CD4-positive, alpha-beta T cell treated with Interleukin-17A for 1 hour (primary cell): Measurements from ENCODE around the gene KDM2A.

Experiments used
- DNase-seq: peaks from one replicate; pipeline ENCODE4 v3.0.0-alpha.2; 2020

KDM2A gene

GRCh38 chr11:67118801-67119584 lies at the start of gene KDM2A:
Gene KDM2A, plus strand, starts transcription at chr11:67119263. Its CDS starts 2,054 bp downstream, at chr11:67121317.
- peak; percentile 99 for DNase-seq

- peak; percentile 70 for DNase-seq
Measured at GRCh38 chr11:67071420-67072284, 47.4 kb upstream of the KDM2A start.

GRCh38 chr11:67072295-67072694 lies 46.8 kb upstream of the KDM2A start:
- no peak for DNase-seq

- DNase-seq = no peak
Measured at GRCh38 chr11:67073908-67074307, 45.2 kb upstream of the KDM2A start.

GRCh38 chr11:67076202-67076601 lies 42.9 kb upstream of the KDM2A start:
- no peak for DNase-seq

- DNase-seq = no peak
Measured at GRCh38 chr11:67079065-67079705, 39.9 kb upstream of the KDM2A start.

- no peak for DNase-seq
Measured at GRCh38 chr11:67082071-67082791, 36.8 kb upstream of the KDM2A start.

GRCh38 chr11:67083786-67084366 lies 35.2 kb upstream of the KDM2A start:
- DNase-seq = no peak

GRCh38 chr11:67085617-67086016 lies 33.4 kb upstream of the KDM2A start:
- DNase-seq = no peak

GRCh38 chr11:67090717-67091116 lies 28.3 kb upstream of the KDM2A start:
- DNase-seq = no peak

- no peak for DNase-seq
Measured at GRCh38 chr11:67095214-67095507, 23.9 kb upstream of the KDM2A start.

GRCh38 chr11:67098799-67099429 lies 20.1 kb upstream of the KDM2A start:
- DNase-seq = no peak

GRCh38 chr11:67099831-67100324 lies 19.2 kb upstream of the KDM2A start:
- DNase-seq = no peak

- DNase-seq = no peak
Measured at GRCh38 chr11:67102664-67103063, 16.4 kb upstream of the KDM2A start.

GRCh38 chr11:67105964-67106363 lies 13.1 kb upstream of the KDM2A start:
- no peak for DNase-seq

- no peak for DNase-seq
Measured at GRCh38 chr11:67111261-67111660, 7.8 kb upstream of the KDM2A start.

- peak; percentile 30 for DNase-seq
Measured at GRCh38 chr11:67113231-67113721, 5.8 kb upstream of the KDM2A start.

GRCh38 chr11:67114275-67114896 lies 4.7 kb upstream of the KDM2A start:
- DNase-seq = no peak

GRCh38 chr11:67116758-67117105 lies 2.3 kb upstream of the KDM2A start:
- DNase-seq = no peak

- DNase-seq = no peak
Measured at GRCh38 chr11:67117176-67117575, 1.9 kb upstream of the KDM2A start.

- DNase-seq = peak; percentile 54
Measured at GRCh38 chr11:67117672-67118180, 1.3 kb upstream of the KDM2A start.
